MM.1S (cell line): ENCODE results near the gene KCNIP4.

Source experiments
- EZH2 ChIP-seq: fragments of 300-600 bp; sonication (generic); optimal IDR thresholded peaks from 2 replicates; pipeline ENCODE3; 2017; ENCODE audit warnings: low read depth, mild to moderate bottlenecking, antibody characterized with exemption, low read length, mixed read lengths
- EZH2phosphoT487 ChIP-seq: fragments of 300-600 bp; sonication (generic); IDR thresholded peaks from 2 replicates; pipeline ENCODE4 v1.6.1; 2018; ENCODE audit warnings: antibody characterized with exemption, low read length
- TF ChIP-seq, protein P1 (sequence below): fragments of 300-600 bp; sonication (generic); IDR thresholded peaks from 2 replicates; pipeline ENCODE4 v1.5.1; 2016; ENCODE audit warnings: antibody characterized with exemption, low read length, mixed read lengths

DNA sequence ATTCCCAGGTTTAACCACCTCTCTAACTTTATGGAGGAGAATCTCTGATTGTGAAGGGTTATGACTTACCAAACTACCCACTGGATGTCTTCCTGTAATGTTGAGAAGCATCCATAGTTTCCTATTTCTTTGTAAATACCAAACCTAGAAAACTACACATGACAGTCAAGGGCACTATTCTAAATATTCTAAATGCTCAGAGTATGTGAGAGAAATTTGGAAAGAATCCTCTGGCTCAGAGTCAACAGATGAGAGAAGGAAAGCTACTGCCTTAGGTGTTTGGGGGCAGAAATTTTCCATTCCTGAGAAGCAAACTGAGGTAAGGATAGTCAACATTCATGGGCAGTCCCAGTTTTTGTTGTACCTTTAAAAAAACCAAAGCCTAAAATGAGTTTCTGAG lies 155.8 kb downstream of the KCNIP4 start:
- TF ChIP-seq, protein P1, sequence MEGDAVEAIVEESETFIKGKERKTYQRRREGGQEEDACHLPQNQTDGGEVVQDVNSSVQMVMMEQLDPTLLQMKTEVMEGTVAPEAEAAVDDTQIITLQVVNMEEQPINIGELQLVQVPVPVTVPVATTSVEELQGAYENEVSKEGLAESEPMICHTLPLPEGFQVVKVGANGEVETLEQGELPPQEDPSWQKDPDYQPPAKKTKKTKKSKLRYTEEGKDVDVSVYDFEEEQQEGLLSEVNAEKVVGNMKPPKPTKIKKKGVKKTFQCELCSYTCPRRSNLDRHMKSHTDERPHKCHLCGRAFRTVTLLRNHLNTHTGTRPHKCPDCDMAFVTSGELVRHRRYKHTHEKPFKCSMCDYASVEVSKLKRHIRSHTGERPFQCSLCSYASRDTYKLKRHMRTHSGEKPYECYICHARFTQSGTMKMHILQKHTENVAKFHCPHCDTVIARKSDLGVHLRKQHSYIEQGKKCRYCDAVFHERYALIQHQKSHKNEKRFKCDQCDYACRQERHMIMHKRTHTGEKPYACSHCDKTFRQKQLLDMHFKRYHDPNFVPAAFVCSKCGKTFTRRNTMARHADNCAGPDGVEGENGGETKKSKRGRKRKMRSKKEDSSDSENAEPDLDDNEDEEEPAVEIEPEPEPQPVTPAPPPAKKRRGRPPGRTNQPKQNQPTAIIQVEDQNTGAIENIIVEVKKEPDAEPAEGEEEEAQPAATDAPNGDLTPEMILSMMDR, result no peak
- TF ChIP-seq EZH2phosphoT487 (no peak), EZH2 (no peak)
